Measurements from ENCODE around the gene AKR1B1.

GRCh38 chr7:134395604-134396003 is 63.3 kb downstream of the AKR1B1 start:
- TF ChIP-seq CTCF (IDR thresholded peaks at IDR 0.05) (no peak), POLR2A (IDR thresholded peaks at IDR 0.05) (no peak)

All from esophagus squamous epithelium (tissue), 4 donors.